Prostate gland (tissue), 2 donors: ENCODE results near the gene ALKBH7.

Source experiments
- CTCF ChIP-seq, 4 experiments: fragments of 200-600 bp in 2 of 4; fragments of 450-650 bp in 2 of 4; sonication (generic) in 2 of 4; IDR thresholded peaks; 1 replicate in 3 of 4; 2 replicates in 1 of 4; pipeline ENCODE4 v1.5.1; 2016 to 2019; ENCODE audit warnings: antibody characterized with exemption in 4 of 4, mild to moderate bottlenecking in 2 of 4, moderate library complexity in 2 of 4
- POLR2A ChIP-seq: fragments of 450-650 bp; IDR thresholded peaks from one replicate; pipeline ENCODE4 v1.6.1; 2016; ENCODE audit warnings: antibody characterized with exemption, mild to moderate bottlenecking

GRCh38 chr19:6354098-6354674 is 18.4 kb upstream of the ALKBH7 start:
- TF ChIP-seq CTCF (IDR thresholded peaks at IDR 0.05), result peak in 2 of 4 experiments; percentile 13 to 35
- no peak for TF ChIP-seq POLR2A
